Activated CD4-positive, CD25-positive, alpha-beta regulatory T cell (primary cell): Measurements from ENCODE around the gene ADAT1.

Experiments used
- DNase-seq, 4 experiments: peaks; one replicate each; lab custom pipeline; 2025; lab: John Stamatoyannopoulos, UW

ADAT1 gene, protein sequence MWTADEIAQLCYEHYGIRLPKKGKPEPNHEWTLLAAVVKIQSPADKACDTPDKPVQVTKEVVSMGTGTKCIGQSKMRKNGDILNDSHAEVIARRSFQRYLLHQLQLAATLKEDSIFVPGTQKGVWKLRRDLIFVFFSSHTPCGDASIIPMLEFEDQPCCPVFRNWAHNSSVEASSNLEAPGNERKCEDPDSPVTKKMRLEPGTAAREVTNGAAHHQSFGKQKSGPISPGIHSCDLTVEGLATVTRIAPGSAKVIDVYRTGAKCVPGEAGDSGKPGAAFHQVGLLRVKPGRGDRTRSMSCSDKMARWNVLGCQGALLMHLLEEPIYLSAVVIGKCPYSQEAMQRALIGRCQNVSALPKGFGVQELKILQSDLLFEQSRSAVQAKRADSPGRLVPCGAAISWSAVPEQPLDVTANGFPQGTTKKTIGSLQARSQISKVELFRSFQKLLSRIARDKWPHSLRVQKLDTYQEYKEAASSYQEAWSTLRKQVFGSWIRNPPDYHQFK

DNA sequence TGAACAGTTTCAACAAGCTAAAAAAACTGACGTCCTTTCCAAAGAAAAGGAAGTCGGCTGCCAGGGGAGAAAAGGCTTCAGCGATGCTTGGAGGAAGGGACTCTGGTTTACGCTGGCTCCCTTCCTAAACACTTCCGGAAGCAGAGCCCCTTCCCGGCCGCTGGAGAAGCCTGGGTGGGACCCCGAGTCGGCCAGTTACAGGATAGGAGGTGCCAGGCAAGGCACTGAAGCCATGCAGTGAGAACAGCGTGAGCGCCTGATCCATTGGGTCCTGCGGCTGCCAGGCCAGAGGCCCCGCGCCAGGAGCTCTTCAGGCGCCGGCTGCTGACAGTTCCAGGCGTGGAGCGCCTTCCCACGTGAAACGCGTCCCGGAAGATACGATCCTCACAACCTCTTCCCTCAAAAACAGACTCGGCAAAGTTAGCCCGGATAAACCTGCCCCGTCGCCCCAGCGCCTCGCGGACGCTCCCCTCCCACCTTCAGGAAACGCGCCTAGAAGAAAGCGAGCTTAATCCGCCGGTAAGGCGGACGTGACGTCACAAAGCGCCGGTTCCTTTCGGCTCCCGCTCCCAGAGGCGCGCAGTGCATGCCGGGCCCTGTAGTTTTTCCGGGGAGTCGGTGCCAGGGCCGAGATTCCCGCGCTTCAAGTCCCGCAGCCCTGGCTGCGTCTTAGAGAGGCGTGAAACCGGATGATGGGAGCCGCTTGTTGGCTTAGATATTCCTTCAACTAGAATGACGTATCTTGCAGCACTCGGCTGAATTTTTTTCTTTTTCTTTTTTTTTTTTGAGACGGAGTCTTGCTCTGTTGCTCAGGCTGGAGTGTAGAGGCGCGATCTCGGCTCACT lies at the start of gene ADAT1:
ADAT1 (minus strand) TSS at position 521 of the 845 bp plus-strand sequence. CDS start 2,482 bp downstream, outside the sequence.
- peak; percentile 81 to 96 (median 94) for DNase-seq

DNA sequence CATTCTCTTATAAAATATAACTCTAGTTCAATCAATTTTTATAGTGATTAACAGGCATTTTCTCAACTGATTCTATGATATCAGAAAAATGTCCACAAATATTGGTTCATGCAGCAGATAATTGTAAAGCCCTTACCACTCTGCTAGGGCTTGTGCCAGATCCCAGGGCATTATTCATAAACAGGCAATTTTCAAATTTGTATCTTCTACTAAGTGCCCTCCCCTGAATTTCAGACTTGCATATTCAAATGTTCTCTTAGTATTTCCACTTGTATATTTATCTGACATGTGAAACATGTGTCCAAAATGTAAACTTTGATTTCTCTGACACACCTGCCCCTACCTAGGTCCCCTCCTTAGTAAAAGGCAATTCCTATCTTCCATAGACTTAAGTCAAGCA lies 44.4 kb upstream of the ADAT1 start:
- no peak for DNase-seq

DNA sequence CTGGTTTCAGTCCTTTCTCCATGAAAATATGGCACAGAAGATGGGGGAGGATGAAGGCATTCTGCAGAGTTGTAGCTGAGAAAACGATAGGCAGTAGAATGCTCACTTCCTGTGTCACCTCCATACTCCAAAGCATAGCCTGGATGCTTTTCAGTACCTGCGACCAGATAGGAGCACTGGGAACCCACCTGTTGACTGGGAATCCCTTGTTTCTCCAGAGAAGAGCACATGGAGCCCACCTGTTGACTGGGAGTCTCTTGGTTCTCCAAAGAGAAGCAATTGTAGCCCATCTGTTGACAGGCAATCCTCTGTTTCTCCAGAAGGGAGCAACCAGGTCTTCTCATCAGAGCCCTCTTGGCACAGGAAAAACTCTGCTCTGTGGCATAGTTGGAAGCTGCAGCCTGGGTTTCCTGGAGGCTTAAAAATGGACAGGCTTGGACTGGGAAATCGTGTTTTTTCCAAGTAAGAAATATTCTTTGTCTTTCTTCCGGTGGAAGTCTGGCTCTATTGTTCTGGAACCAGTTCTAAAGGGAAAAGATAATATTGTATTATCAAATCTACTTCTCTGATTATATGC lies 37.7 kb upstream of the ADAT1 start:
- no peak for DNase-seq

DNA sequence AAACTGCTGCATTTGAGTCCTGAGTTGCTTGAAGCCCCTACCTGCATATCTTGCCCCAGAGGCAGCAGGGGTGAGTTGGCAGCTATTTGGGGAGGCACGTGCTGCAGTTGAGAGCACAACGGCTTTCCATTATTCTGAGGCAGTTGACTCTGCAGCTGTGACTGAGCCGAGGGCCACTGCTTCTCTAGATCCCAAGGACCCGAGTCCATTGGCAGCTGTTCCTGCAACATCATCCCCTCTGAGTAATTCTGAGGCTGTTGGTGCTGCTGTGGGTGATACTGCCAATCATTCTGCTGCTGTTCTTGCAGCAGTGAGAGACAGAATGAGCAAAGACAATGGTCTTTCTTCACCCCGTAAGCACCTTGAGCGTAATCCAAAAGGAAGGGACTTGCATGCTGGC lies 37.2 kb upstream of the ADAT1 start:
- no peak for DNase-seq

DNA sequence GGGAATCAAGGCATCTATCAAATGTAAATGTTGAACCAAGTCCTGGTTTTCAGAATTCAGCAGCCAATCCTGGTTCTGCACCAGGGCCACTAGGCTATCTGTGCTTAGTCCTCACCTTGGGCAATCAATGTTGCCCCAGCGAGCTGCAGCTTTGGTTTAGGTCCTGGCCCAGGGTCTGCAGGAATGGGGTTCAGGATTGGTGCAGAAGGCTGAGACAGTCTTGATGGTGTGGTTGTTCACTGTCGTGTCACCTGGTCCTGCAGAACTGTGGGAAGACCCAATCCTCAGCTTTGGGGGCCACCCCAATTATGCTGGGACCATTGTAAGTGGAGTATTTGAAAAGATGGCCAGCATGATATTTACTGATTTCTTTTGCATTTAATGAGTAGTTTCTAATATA lies 35.1 kb upstream of the ADAT1 start:
- DNase-seq: no peak

DNA sequence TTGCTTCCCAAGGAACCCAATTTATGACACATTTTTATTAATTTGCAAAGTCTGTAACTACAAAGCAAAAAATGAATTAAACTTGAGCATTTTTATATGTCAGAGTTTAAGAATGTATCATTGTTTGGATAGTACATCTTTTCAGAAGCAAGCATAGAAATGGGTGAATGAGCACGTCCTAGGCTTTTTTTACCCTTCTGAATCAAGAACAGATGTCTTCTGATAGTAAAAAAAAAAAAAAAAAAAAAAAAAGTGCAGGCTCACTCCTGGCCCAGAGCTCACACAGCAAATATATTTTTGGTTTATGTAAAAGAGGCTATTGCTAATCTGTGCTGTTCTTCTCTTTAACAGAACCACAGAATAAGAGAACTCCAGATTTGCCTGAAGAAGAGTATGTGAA lies 30.8 kb upstream of the ADAT1 start:
- DNase-seq: no peak

DNA sequence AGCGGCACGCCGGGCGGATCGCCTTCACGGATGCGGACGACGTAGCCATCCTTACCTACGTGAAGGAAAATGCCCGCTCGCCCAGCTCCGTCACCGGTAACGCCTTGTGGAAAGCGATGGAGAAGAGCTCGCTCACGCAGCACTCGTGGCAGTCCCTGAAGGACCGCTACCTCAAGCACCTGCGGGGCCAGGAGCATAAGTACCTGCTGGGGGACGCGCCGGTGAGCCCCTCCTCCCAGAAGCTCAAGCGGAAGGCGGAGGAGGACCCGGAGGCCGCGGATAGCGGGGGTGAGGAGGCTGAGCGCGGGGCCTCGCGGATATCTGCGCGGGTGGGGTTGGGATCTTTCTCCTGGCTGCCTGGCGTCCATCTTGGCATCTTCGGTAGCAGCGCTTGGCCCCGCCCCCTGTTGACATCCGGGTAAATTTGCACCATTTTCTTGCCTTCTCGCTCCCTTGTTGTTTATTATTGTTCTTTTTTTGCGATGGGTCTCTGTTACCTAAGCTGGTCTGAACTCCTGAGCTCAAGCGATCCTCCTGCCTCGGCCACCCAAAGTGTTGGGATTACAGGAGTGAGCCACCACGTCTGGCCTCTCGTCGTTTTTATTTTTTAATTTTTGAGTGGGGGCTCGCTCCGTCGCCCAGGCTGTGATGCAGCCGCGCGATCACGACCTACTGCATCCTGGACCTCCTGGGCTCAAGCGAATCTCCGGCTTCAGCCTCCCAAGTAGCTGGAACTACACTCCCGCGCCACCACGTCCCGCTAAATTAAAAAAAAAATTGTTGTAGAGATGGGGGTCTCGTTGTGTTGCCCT lies 25.4 kb upstream of the ADAT1 start:
- peak; percentile 64 to 76 (median 74) for DNase-seq

DNA sequence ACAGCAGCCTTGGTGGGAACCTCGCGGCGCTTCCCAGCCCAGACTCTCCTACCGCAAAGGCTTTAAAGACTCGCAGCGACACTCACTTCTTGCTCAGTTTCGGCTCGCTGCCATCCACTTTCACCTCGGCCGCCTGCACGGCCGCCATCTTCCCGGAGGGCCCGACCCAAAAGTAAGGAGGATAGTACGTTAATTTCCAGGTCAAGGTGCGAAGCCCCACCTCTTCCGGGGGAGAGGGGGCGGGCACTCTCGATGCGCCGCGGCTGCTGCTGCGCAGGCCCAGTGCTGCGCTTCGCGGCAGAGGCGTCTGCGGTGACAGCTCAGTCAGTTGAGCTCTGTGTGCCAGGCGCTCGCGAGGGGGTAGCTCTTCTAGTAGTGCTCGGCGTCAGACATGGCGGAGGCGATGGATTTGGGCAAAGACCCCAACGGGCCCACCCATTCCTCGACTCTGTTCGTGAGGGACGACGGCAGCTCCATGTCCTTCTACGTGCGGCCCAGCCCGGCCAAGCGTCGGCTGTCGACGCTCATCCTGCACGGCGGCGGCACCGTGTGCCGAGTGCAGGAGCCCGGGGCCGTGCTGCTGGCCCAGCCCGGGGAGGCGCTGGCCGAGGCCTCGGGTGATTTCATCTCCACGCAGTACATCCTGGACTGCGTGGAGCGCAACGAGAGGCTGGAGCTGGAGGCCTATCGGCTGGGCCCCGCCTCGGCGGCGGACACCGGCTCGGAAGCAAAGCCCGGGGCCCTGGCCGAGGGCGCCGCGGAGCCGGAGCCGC lies 24.6 kb upstream of the ADAT1 start, which contains the start of the genes KARS1 and TERF2IP:
KARS1 (minus strand) TSS at position 174 of the 773 bp plus-strand sequence; CDS start at position 148, 26 bp downstream.
TERF2IP (plus strand) TSS at position 282 of the 773 bp plus-strand sequence; CDS start at position 392, 110 bp downstream.
- peak; percentile 83 to 93 (median 86) for DNase-seq

DNA sequence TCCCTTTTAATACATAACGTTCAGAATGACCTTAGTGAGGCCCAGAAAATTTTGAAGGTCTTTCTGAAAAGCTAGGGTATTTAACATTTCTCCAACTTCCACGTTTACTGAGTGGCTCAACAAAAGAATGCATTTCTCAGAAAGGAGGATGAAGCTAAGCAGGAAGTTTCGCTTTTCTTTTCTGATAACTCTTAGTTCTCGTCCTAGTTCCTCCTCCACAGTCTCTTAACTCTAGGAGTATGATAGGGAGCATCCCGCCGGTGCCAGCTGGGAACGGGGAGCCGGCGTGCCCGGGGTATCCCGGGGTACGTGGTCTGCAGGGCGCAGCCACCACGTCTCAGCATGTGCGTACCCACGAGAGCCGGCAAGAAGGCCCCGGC lies 24.0 kb upstream of the ADAT1 start:
- no peak for DNase-seq

DNA sequence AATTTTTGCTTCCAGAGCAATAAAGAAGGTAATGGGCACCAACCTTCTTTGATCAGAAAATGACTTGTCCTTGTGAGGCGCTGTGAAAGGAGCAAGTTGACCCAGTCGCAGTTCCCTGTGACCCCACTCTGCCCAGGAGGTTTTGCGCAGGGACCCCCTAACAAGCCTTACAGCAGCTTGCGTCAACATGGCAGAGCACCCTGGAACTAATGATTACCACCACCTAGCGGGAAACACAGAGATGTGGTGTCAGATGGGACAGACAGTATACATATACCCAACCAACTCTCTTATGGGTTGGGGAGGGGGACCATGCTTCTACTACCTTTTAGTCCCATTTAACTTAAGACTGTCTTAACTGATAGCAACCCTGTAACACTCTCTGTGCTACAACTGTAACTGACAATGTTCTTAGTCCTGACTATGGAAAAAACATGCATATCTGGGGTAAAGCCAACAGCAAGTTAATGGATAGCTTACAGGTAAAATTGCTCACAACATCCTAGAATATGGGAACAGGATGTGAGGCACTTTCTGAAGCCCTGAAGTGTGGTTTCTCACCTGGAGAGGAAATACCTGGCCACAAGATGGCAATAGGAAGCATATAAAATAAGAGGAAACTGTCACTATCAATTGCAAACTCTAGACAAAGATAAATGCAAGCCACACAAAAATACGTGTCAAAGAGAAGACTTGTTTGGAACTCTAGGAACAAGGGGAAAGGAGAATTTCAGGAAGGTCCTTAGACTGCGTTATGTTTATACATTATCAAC lies 21.3 kb upstream of the ADAT1 start:
- no peak for DNase-seq

DNA sequence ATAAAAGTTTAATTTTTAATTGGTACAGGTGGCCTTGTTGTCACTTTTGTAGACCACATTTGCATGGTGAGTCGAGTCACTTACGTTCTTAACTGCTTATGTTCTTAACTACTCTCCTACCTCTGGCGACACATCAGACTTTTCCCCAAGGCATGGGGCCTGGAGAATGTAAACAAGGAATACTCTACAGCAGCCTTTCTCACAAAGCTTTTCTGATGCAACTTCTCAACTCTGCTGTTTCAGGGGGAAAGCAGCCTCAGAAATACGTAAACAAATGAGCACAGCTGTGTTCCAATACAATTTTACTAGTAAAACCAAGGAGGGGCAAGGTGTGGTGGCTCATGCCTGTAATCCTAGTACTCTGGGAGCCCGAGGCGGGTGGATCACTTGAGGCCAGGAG lies 17.5 kb upstream of the ADAT1 start:
- DNase-seq: no peak

DNA sequence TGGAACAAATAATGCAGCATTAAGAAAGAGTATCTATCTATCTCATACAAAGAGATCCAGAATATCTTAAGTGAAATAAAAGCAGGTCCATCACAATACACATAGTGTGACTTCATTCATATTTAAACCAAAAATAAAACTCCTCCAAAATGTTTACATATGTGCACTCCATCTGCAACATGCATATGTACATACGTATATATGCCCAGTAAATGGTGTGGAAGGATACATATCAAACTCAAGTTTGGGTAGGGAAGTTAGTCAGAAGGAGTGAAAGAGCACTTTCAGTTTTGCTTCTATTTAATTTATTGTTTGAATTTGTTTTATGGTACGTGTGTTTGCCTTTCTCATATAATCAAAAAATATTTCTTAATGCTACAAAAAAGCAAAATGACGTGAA lies 12.0 kb upstream of the ADAT1 start:
- DNase-seq: no peak

DNA sequence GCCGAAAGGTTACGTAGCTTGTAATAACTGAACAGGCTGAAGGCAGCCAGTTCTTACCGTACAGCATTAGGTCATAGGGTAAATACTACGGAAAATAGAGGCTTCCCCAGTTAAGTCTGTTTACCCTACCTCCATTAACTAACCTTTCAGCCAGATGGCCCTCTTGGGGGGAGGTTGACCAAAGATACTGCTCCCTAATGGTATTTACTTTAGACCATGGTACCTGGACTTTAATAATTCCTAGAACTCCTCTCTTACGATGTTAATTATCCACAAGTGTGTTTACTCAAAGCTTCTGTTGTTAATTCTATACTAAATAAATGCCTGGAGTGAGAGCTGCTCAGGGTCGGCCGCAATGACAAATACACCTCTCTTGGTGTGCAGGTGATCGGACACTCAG lies 9.8 kb upstream of the ADAT1 start:
- DNase-seq: no peak

DNA sequence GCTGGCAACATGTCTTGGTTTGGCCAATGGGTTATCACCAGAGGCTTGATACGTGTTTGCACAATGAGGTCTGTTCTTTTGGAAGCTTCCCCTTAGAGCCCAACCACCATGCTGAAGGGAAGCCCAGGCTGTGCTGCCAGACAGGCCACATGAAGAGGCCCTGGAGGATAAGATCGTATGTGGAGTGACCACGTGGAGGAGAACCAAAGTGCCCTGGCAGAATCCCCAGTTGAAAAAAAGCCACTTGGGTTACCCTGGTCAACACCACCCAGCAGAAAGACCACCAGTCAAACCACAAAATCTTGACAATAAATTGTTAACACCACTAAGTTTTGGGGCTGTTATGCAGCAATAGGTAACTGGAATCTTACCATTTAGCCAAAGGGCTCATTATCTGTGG lies 7.0 kb upstream of the ADAT1 start:
- no peak for DNase-seq

DNA sequence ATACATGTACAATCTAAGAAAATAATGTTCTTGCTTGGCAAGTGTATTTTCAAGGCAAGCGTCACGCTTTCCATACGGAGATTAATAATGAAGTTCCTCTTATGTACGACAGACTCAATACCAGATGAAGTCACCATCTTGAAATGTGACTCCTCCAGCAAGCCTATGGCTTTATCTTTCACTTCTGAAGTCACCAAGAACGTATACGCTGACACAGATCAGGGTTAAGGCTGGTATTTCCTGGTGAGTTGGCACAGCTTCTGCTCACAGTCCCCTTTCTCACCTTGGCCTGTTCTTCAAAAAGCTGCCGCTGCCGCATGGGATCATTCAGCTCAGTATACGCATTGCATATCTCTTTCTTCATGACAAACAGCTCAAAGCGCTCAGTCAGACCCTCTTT lies 6.1 kb upstream of the ADAT1 start:
- DNase-seq: no peak

DNA sequence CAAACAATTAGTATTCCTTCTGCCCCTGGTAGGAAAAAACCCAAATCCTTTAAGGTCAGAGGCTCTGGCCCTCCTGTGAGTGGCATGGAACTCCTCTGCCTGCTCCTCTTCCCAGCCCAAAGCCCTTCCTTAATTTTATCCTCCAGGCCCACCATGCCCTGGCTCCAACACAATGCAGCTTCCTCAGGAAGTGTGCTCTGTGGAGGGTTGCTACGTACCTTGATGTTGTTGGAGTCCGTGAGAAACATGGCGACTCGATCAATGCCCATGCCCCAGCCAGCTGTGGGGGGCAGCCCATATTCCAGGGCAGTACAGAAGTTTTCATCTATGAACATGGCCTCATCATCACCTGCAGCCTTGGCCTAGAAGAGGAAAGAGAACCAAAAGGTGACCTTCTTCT lies 5.3 kb upstream of the ADAT1 start:
- no peak for DNase-seq

DNA sequence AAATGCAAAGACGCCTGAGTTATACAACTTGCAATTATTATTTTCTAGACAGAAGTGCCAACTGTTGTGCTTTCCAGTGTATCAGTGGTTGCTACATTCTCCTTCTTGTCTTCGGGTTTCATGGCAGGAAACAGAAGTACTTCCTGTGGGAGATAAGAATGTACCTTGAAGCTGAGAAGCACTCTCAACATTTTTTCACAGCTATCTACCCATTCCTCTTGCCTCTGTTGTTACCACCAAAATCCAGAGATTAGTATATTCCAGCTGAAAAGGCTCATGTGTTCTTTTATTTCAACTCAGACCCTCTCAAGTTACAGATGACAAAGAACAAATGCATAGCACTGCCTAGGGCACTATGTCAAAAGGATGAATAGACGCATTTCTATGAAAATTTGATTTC lies 4.8 kb upstream of the ADAT1 start:
- DNase-seq: no peak

DNA sequence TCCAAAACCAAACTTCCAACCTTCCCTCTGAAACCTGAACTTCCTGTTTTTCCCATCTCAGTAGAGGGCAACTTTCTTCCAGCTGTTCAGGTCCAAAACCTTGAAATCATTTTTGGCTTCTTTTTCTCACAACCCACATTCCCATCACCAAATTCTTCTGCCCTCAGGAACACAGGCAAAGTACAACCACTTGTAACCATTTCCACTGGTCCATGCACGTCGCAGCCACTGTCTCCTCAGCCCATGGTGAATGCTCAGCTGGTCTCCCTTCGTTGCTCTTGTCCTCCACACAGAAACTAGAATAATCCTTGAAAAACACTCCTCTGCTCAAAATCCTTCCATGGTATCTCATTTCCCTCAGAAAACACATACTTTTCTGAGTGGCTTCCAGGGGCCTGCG lies 3.7 kb upstream of the ADAT1 start:
- no peak for DNase-seq

DNA sequence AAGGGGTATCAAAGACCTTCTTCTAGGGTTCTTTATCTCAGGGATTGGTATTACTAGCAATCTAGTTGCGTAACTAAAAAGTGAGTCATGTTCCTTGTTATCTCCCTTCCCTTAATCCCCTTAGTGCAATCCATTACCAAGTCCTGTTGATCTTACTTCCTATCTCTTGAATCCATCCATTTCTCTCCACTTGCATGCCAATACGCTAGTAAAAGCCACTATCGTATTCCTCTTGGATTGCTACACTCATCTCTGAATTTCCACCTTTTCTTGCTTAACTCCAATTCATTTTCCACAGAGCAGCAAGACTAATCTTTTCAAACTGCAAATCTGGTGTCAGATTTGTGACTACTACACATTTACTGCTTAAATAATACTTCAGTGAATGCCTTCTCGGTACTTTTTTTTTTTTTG lies 1.8 kb upstream of the ADAT1 start:
- no peak for DNase-seq

DNA sequence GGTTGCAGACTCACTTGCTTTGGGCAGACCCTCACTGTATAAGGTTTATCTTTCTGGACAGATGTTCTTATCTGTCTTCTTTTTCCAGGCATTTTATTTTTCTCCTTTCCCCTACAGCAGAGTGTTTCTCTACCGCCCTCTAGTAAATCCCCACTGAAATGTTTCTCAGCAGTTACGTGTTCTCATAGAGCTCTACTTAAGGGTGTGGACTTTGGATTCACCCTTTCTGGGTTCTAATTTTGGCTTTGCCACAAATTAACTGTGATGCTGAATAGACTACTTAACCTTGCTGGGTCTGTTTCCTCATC lies 2.0 kb downstream of the ADAT1 start:
- no peak for DNase-seq
